GM04504 (cell line): ENCODE data around the gene TMEM130.

Experiments
- DNase-seq: peaks from one replicate; pipeline ENCODE4 v3.0.0-alpha.2; 2012; ENCODE audit warnings: low read depth

The TMEM130 gene, protein sequence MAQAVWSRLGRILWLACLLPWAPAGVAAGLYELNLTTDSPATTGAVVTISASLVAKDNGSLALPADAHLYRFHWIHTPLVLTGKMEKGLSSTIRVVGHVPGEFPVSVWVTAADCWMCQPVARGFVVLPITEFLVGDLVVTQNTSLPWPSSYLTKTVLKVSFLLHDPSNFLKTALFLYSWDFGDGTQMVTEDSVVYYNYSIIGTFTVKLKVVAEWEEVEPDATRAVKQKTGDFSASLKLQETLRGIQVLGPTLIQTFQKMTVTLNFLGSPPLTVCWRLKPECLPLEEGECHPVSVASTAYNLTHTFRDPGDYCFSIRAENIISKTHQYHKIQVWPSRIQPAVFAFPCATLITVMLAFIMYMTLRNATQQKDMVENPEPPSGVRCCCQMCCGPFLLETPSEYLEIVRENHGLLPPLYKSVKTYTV

GRCh38 chr7:98869597-98870120, at the start of gene TMEM130:
Gene TMEM130, minus strand, starts transcription at chr7:98870014. Its CDS starts 153 bp downstream, at chr7:98869861.
- no peak for DNase-seq

GRCh38 chr7:98917331-98917730, 47.5 kb upstream of the TMEM130 start:
- no peak for DNase-seq

DNA sequence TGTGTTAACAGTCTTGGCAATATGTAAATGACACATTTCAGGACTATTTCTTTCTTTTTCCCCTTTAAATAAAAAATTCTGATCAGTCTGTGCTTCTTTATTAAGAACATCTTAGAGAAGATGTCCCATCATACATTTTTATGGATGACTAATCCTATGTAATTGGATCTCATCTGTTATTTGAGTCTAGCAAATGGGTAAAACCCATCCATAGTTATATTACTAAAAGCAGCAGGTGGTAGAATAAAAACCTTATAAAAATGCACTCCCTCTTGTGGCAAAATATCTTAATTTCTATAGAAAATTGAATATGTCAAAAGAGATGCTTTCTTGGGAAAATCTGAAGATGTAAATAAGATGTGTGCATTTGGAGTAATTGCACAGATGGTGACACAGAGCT, 43.8 kb upstream of the TMEM130 start:
- no peak for DNase-seq

GRCh38 chr7:98913026-98913425, 43.2 kb upstream of the TMEM130 start:
- no peak for DNase-seq

GRCh38 chr7:98911916-98912315, 42.1 kb upstream of the TMEM130 start:
- no peak for DNase-seq

GRCh38 chr7:98910427-98910826, 40.6 kb upstream of the TMEM130 start:
- DNase-seq = no peak

- DNase-seq = no peak
These were observed 39.7 kb upstream of the TMEM130 start for GRCh38 chr7:98909487-98909886.

DNA sequence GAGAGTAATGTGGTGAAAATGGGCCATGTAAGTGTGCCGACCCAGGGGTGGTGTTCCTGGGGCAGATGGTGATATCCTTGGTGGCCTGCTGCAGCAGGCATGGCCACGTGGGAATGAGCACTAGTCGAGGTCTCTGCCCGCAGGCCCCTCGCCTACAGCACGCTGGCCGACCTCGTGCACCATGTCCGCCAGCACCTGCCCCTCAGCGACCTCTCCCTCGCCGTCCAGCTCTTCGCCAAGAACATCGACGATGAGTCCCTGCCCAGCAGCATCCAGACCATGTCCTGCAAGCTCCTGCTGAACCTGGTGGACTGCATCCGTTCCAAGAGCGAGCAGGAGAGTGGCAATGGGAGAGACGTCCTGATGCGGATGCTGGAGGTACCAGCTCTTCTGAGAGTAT, 38.8 kb upstream of the TMEM130 start:
- DNase-seq = no peak

DNA sequence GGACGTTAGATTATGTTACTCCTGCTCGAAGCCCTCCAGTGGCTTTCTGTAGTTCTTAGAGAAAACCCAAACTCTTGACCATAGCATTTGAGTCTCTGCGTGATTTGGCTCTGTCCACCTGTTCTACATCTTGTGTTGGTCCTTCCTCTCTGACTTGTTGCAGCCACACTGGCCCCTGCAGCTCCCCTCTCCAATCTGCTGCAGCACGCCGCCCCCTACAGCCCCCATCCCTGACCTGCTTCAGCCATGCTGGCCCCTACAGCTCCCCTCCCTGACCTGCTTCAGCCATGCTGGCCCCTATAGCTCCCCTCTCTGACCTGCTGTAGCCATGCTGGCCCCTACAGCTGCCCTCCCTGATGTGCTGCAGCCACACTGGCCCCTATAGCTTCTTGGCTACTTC, 37.8 kb upstream of the TMEM130 start:
- no peak for DNase-seq

DNA sequence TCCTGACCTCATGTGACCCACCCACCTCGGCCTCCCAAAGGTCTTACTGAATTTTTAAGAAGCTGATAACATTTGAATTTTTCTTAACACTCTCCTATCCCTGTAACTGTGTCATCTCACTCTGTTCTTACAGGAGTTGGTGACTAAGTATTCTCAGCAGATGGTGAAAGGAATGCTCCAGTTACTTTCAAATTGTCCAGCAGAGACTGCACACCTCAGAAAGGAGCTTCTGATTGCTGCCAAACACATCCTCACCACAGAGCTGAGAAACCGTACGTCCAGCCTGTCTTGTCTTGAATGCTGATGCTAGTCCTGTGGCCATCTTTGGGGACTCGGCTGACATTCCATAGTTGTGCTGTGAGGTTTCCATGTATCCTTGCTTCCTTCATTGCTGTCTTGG, 33.4 kb upstream of the TMEM130 start:
- no peak for DNase-seq

DNA sequence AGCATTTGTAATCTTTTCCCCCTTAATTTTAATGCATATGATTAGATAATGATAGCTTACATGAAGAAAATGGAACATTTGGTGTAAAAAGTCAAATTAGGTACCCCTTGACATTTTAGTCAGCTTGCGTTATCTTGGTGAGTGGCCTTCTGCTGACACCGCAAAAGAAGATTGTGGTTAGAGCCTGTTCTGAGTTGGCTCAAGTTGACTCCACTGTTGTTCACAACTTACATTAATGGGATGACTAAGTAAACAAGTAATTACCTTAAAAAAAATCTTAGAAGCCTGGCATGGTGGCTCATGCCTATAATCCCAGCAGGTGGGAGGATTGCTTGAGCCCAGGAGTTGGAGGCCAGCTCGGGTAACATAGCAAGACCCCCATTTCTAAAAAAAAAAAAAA, 32.7 kb upstream of the TMEM130 start:
- no peak for DNase-seq

GRCh38 chr7:98900815-98901214, 31.0 kb upstream of the TMEM130 start:
- no peak for DNase-seq

- DNase-seq = no peak
These were observed 30.0 kb upstream of the TMEM130 start for GRCh38 chr7:98899816-98900215.

DNA sequence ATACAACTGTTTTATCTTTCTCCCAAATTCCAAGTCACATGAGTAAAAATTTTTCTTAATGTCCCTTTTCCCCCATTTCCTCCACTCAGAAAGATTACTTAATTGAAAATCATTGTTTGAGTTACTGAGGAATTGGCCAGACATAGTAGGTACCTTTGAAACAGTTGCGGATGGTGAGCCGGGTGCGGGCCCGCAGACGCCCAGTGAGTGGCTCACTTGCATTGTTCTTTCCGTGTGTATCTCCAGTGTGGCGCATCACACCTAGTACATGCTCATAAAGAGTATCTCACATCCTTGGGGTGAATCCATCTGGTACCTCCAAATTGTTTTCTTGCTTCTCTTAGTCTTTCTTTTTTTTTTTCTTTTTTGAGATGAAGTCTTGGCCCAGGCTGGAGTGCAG, 22.8 kb upstream of the TMEM130 start:
- DNase-seq = no peak

DNA sequence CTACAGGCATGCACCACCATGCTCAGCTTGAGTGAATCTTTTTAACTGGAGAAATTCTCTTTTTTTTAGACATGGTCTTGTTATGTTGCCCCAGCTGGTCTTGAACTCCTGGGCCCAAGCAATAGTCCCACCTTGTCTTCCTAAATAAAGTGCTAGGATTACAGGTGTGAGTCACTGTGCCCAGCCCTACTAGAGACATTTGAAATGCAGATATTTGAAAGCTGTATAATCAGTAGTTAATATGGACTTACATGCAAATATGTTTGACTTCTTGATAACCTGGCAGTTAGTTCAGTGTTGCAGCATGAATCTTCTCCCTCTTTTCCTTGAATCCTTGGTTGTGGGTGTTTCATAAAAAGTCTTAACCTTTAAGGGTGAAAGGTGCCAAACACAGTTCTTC, 17.2 kb upstream of the TMEM130 start:
- DNase-seq = no peak

- no peak for DNase-seq
These were observed 14.6 kb upstream of the TMEM130 start for GRCh38 chr7:98884416-98884815.

GRCh38 chr7:98881561-98882315, 11.9 kb upstream of the TMEM130 start:
- no peak for DNase-seq

DNA sequence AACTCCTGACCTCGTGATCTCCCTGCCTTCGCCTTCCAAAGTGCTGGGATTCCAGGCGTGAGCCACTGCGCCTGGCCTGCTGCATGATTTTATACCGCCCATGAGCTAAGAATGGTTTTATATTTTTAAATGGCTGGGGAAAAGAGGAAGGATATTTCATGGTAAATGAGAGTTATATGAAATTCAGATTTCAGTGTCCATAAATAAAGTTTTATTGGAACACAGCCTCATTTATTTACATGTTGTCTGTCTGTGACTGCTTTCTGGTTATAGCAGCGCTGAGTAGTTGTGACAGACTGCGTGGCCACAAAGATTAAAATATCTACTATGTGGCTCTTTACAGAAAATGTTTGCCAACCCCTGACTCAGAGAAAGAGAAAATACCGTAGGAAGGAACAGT, 10.7 kb upstream of the TMEM130 start:
- DNase-seq = no peak

- no peak for DNase-seq
These were observed 10.1 kb upstream of the TMEM130 start for GRCh38 chr7:98879979-98880315.

DNA sequence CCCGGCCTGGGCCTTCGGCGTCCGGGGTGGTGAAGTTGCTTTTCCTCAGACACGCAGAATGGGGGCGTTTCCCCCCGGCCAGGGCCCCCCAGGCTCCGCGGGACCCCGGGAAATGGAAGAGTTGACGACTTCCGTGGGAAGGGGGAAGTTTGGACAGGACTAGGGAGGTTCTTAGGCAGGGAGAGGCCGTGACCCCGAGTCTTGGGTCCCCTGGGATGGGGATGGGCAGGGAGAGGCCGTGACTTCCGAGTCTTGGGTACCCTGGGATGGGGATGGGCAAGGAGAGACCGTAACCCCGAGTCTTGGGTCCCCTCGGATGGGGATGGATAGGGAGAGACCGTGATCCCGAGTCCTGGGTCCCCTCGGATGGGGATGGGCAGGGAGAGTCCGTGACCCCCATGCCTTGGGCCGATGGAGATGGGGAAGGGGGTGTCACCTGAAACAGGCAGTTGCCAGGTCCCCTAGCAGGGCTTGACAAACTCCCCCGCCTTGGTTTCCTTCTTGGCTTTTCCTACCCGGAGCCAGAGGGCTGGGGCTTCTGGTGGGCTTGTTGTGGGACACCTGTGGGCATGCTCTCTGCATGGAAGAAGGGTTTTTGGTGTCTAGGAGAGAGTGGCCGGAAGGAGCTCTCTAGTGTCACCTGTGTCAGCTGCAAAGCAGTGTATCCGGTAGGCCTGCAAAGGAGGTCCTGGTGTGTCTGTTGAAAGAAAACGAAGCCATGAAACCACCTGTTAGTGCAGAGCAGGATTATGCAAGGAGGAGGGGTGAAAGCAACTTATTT, 9.6 kb upstream of the TMEM130 start:
- no peak for DNase-seq

- DNase-seq = no peak
These were observed 8.8 kb upstream of the TMEM130 start, which contains the start of gene TRRAP for GRCh38 chr7:98878365-98879197. Gene TRRAP, plus strand, starts transcription at chr7:98878532. Its CDS starts 2,619 bp downstream, at chr7:98881151.
